NCI-H2196 (cell line): ENCODE data around the gene PIH1D1.

Experiments
- DNase-seq: peaks from one replicate; lab custom pipeline; 2025; ENCODE audit not compliant: unreplicated experiment; lab: John Stamatoyannopoulos, UW

The PIH1D1 gene

GRCh38 chr19:49451430-49452181 lies at the start of gene PIH1D1:
PIH1D1 (minus strand) TSS chr19:49451814; CDS start chr19:49451574, 240 bp downstream.
- peak; percentile 97 for DNase-seq

- no peak for DNase-seq
Observed at GRCh38 chr19:49499030-49499670, 47.5 kb upstream of the PIH1D1 start.

GRCh38 chr19:49498475-49498874 lies 46.9 kb upstream of the PIH1D1 start:
- DNase-seq: no peak

- DNase-seq: no peak
Observed at GRCh38 chr19:49497789-49498103, 46.1 kb upstream of the PIH1D1 start.

GRCh38 chr19:49497047-49497788 lies 45.6 kb upstream of the PIH1D1 start:
- peak; percentile 68 for DNase-seq

GRCh38 chr19:49496574-49497008 lies 45.0 kb upstream of the PIH1D1 start:
- no peak for DNase-seq

- DNase-seq: no peak
Observed at GRCh38 chr19:49492573-49493405, 41.2 kb upstream of the PIH1D1 start.

- no peak for DNase-seq
Observed at GRCh38 chr19:49491804-49492572, 40.4 kb upstream of the PIH1D1 start.

- no peak for DNase-seq
Observed at GRCh38 chr19:49491030-49491803, 39.6 kb upstream of the PIH1D1 start.

- no peak for DNase-seq
Observed at GRCh38 chr19:49490287-49491029, 38.8 kb upstream of the PIH1D1 start.

- no peak for DNase-seq
Observed at GRCh38 chr19:49489601-49490167, 38.1 kb upstream of the PIH1D1 start.

- no peak for DNase-seq
Observed at GRCh38 chr19:49488863-49489537, 37.4 kb upstream of the PIH1D1 start.

- DNase-seq: no peak
Observed at GRCh38 chr19:49488046-49488862, 36.6 kb upstream of the PIH1D1 start.

GRCh38 chr19:49487277-49488045 lies 35.8 kb upstream of the PIH1D1 start, which contains the start of gene RPL13A:
RPL13A (plus strand) TSS chr19:49487608; CDS start chr19:49487630, 22 bp downstream.
- DNase-seq: peak; percentile 99

GRCh38 chr19:49486710-49487276 lies 35.2 kb upstream of the PIH1D1 start:
- DNase-seq: no peak

- DNase-seq: no peak
Observed at GRCh38 chr19:49486232-49486631, 34.6 kb upstream of the PIH1D1 start.
